Lung (tissue), 12 donors: ENCODE results near the gene SCAF8. TPM values are rescaled to one million over a fixed set of nuclear protein-coding genes. Genes with fewer than 3 reads are reported as not detected.
A peak's percentile ranks its signal among the peaks of the same experiment; 100 is the strongest.

Experiments used
- ATAC-seq: fragments of 200-7000 bp; cut with Tn5 transposase; one replicate; pipeline ENCODE4 v1.9.1; 2020; ENCODE audit warnings: moderate number of reproducible peaks; ENCODE audit not compliant: insufficient read depth, low FRiP score
- DNase-seq, 3 donors: peaks; one replicate each; pipeline ENCODE4 v3.0.0-alpha.2; 2013 to 2017
- H3K27ac ChIP-seq, 2 donors: one replicate each; pipeline ENCODE4 v1.5.1; 2013; ENCODE audit warnings: mild to moderate bottlenecking in 2 of 2, moderate library complexity in 2 of 2, control low read depth in 1 of 2, inconsistent platforms in 1 of 2, low read depth in 1 of 2, low read length in 1 of 2
- H3K27me3 ChIP-seq, 3 donors: one replicate each; pipeline ENCODE4 v1.5.1; 2013; ENCODE audit warnings: low read length in 2 of 3; ENCODE audit not compliant: control insufficient read depth in 3 of 3, insufficient read depth in 3 of 3
- H3K36me3 ChIP-seq, 4 donors: one replicate each; pipeline ENCODE4 v1.5.1; 2013; ENCODE audit warnings: low read length in 4 of 4, mild to moderate bottlenecking in 1 of 4, moderate library complexity in 1 of 4; ENCODE audit not compliant: control insufficient read depth in 4 of 4, insufficient read depth in 4 of 4
- H3K4me1 ChIP-seq, 5 donors: one replicate each; pipeline ENCODE4 v1.5.1; 2013; ENCODE audit warnings: low read length in 5 of 5, mild to moderate bottlenecking in 2 of 5, moderate library complexity in 1 of 5; ENCODE audit not compliant: control insufficient read depth in 5 of 5, insufficient read depth in 5 of 5
- H3K4me3 ChIP-seq: one replicate; pipeline ENCODE4 v1.5.1; 2013; ENCODE audit warnings: mild to moderate bottlenecking, control low read depth, moderate library complexity
- H3K9ac ChIP-seq, 2 donors: one replicate each; pipeline ENCODE4 v1.5.1; 2013; ENCODE audit warnings: low read length in 2 of 2, control low read depth in 1 of 2; ENCODE audit not compliant: insufficient read depth in 1 of 2
- H3K9me3 ChIP-seq, 4 donors: one replicate each; pipeline ENCODE4 v1.5.1; 2013; ENCODE audit warnings: low read length in 3 of 4, mild to moderate bottlenecking in 1 of 4, moderate library complexity in 1 of 4; ENCODE audit not compliant: control insufficient read depth in 4 of 4, insufficient read depth in 3 of 4
- WGBS, 2 donors: extraction: QIAGEN DNeasy Blood & Tissue Kit; methylation state at CpG; one replicate each; pipeline ENCODE4 v1.1.7; 2013; 5-methylcytosine and 5-hydroxymethylcytosine counted together
- polyA plus RNA-seq, 2 donors: library from polyadenylated mRNA; stranded (reverse); fragments of 200-250 nt; gene quantifications; one replicate each; pipeline ENCODE4 v1.2.1, GENCODE V29; 2013
- total RNA-seq, 2 donors: library from RNA; depleted of rRNA in 1 of 2; stranded (reverse); fragments of >200 nt in 1 of 2; gene quantifications; one replicate each; pipeline ENCODE4 v1.2.1, GENCODE V29; 2014 to 2021
- TF ChIP-seq, protein P1 (sequence below): IDR thresholded peaks from 2 replicates; pipeline ENCODE4 v1.5.1; 2012; ENCODE audit warnings: mild to moderate bottlenecking; ENCODE audit errors: control extremely low read depth, extremely low read depth
- donor health status: control.
- donor health status: control.
- donor health status: Bipolar disorder and iron deficiency.
- donor health status: healthy.
- donor health status: DM: yes; HTN: yes; CAD: no.

Gene SCAF8
- total and polyA plus RNA-seq, 4 donors, result 11.2 to 71.9 (median 23.6) TPM

DNA sequence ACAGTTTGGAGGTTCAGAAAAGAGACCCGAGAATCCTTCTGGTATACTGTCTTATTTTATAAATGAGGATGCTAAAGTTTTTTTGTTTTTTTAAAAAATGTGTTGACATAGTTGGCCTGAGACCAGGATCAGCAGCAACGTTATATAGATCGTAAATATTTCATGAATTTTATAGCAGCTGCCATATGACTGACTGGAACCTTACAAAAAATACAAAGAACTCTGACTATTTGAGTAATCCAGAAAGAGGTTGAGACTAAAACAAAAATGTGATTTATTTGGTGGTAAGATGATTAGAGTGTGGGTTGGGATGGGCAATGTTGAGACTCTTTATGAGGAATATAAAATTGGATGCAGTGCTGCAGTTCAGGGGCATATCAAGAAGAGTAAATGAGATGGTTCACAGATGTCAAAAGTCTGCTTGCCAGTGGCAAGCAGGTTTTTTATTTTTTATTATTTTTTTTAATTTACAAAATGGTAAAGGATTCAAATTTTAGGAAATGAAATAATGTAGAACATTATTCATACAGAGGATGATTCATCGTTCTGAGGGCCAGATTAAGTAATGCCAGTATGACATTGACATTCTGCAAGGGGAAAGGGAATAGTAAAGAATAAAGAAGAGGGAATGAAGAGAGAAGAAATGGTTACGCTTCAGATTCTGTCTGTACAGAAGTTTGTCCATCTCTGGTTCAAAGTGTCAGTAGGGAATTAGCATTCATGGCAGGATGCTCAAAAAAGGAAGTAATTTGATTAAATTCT is 58.5 kb downstream of the SCAF8 start:
- H3K27me3 ChIP-seq, result no peaks in the 10 kb centered on the region
- TF ChIP-seq, protein P1, sequence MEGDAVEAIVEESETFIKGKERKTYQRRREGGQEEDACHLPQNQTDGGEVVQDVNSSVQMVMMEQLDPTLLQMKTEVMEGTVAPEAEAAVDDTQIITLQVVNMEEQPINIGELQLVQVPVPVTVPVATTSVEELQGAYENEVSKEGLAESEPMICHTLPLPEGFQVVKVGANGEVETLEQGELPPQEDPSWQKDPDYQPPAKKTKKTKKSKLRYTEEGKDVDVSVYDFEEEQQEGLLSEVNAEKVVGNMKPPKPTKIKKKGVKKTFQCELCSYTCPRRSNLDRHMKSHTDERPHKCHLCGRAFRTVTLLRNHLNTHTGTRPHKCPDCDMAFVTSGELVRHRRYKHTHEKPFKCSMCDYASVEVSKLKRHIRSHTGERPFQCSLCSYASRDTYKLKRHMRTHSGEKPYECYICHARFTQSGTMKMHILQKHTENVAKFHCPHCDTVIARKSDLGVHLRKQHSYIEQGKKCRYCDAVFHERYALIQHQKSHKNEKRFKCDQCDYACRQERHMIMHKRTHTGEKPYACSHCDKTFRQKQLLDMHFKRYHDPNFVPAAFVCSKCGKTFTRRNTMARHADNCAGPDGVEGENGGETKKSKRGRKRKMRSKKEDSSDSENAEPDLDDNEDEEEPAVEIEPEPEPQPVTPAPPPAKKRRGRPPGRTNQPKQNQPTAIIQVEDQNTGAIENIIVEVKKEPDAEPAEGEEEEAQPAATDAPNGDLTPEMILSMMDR, result no peak
- no peaks in the 10 kb centered on the region for H3K4me1 ChIP-seq
- WGBS, 2 donors, result 75% methylated on average over 5 of the region's 5 CpGs
- no peak overlapping the region for H3K9ac ChIP-seq
- no peaks in the 10 kb centered on the region for H3K9me3 ChIP-seq
- H3K27ac ChIP-seq, result peak overlapping the region in 1 of 2 donors; percentile 9
- no peak overlapping the region for H3K4me3 ChIP-seq
- peaks cover 7 to 21% (median 11%) of the 10 kb centered on the region in 4 donors for H3K36me3 ChIP-seq
- peak in 1 of 3 donors; percentile 9 for DNase-seq
- no peak for ATAC-seq

DNA sequence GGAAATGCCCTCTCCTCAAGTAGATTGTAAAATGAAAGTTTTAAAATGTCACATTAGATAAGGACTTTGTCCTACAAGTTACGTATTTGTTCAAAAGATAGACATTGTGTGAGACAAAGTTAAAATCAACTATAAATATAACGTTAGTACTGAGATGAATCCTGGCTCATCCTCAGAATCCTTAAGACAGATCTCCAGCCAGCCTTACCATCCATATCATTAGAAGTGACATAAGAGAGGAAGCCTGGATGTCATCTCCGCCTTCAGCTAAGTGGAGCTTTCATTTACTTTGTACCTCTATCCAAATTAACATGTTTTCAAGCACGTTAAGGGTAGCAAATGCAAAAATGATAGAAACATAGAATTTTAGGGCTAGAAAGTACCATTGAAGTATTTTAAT is 59.1 kb downstream of the SCAF8 start:
- H3K36me3 ChIP-seq, result peaks cover 7 to 21% (median 12%) of the 10 kb centered on the region in 4 donors
- no peak overlapping the region for H3K9ac ChIP-seq
- TF ChIP-seq, protein P1, result no peak
- ATAC-seq, result no peak
- no peaks in the 10 kb centered on the region for H3K9me3 ChIP-seq
- H3K4me1 ChIP-seq, result no peaks in the 10 kb centered on the region
- 87 to 91% methylated on average over 4 of the region's 4 CpGs for WGBS, 2 donors
- H3K4me3 ChIP-seq, result no peak overlapping the region
- H3K27ac ChIP-seq, result no peak overlapping the region
- no peak for DNase-seq
- no peaks in the 10 kb centered on the region for H3K27me3 ChIP-seq

DNA sequence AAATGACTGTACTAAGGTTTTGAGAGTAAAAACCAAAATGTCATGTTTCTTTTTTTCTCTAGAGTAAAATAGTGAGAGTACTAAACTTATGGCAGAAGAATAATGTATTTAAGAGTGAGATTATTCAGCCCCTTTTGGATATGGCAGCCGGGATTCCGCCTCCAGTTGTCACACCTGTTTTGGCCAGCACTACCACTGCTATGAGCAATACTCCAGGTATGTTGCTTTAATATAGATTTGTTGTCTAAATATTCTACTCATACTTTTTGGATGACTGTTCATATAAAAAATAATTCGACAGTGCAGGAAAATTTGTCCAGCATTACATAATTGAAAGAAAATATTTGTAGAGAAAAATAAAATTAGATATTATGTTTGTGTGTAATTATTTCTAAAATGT is 59.5 kb downstream of the SCAF8 start:
- 93 to 94% methylated on average over 3 of the region's 3 CpGs for WGBS, 2 donors
- TF ChIP-seq, protein P1, result no peak

More for the DNA sequence above, 59.5 kb downstream of the SCAF8 start:
- H3K27ac ChIP-seq, result no peak overlapping the region
- no peak for ATAC-seq
- DNase-seq, result no peak
- H3K4me1 ChIP-seq, result no peaks in the 10 kb centered on the region
- H3K27me3 ChIP-seq, result no peaks in the 10 kb centered on the region
- no peak overlapping the region for H3K9ac ChIP-seq
- no peak overlapping the region for H3K4me3 ChIP-seq
- peaks cover 7 to 21% (median 13%) of the 10 kb centered on the region in 4 donors for H3K36me3 ChIP-seq
- H3K9me3 ChIP-seq, result no peaks in the 10 kb centered on the region
